ENCODE measurements around the gene ITSN2.
"Not testable (repeated sequence)": the region's sequence is repeated elsewhere in the genome, so short reads cannot be mapped to it uniquely, and the experiment has no call there.

ITSN2 gene

DNA sequence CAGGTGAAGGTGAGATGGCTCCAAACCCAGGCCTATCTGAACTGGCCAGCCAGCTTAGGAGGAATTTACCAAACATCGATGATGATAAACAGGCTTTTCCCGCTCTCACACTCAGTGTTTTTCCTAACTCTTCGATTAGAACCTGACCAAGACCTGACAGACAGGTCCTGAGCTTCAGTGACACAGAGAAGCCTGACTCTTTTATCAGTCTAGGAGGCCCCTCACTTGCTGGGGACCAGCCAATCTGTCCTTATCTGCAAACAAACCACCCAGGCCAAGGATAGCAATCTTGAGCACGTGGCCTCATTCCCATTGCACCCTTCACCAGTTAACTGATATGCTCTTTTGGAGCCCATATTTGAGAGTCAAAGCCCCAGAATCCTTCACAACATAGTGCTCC, 1.9 kb upstream of the ITSN2 start:
- no peak for DNase-seq

DNA sequence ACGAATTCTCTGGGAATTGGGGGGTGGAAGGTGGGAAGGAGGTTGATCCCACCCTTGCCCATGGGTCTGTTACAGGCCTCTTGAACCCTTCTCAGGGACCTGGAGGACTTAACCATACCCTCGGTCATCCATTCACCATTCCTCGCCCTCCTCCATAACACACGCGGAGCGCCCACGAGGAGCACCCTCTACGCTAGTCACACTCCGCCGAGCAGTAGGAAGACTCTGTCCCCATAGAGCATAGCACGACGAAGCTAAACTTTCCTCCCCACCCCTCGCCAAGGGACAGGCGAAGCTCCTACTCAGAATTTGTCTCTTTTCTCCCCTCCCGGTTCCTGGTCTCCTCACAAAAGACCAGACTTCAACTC, 611 bp upstream of the ITSN2 start:
- DNase-seq, result no peak

DNA sequence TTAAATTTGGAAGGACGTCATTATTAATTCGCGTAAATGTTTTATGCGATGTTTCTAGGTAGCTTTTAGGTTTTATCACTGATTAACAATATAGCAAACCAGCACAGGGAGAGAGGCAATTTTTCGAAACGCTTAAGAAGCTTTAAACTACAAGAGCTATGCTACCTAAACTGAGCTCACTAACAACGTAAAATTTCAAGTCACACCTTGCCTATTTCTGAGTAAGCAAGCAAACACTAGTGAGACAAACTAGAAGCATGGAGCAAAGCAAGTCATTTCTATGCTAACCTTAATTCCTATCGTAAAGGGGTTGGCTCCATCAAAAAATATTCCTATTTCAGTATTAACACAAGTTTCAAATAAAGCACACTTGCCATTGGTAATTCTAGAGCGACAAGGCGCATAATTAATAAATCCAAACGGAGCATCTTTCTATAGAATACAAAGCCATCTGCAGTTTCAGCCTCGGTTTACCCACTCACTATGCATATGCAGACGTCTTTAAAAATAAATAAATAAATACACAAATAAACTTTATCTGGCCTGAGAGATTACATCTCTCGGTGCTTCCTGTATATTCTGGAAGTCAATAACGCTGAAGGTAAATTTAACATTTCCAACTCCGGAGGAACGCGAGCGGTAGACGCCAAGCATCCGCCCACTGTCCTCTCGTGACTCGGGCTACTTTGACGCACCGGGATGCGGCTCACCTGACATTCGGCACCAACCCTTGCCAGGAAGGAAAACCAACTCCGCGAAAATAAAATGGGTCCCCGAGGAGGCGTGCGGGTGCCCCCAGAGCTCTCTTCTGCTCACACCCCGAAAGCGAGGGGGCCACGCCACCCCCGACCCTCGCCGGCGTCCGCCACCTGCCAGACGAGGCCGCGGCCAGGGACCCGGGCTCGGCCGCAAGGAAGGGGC, 947 bp downstream of the ITSN2 start:
- DNase-seq, result peak; percentile 71

DNA sequence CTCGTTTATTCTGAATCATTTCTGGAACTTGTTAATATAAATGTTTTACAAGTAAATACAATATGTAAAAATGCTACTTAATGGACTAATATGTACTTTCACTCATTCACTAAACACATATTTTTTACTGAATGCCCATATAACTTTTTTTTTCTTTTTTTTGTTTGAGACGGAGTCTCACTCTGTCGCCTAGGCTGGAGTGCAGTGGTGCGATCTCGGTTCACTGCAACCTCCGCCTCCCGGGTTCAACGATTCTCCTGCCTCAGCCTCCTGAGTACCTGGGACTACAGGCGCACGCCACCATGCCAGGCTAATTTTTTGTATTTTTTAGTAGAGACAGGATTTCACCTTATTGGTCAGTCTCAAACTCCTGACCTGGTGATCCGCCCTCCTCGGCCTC, 2.6 kb downstream of the ITSN2 start:
- DNase-seq, result not testable (repeated sequence)

DNA sequence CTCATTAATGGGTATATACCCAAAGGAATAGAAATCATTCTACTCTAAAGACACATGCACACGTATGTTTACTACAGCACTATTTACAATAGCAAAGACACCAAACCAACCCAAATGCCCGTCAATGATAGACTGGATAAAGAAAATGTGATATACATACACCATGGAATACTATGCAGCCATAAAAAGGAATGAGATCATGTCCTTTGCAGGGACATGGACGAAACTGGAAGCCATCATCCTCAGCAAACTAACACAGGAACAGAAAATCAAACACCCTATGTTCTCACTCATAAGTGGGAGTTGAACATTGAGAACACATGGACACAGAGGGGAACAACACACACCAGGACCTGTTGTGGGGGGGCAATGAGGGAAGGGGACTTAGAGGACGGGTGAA, 3.2 kb downstream of the ITSN2 start:
- DNase-seq, result not testable (repeated sequence)

DNA sequence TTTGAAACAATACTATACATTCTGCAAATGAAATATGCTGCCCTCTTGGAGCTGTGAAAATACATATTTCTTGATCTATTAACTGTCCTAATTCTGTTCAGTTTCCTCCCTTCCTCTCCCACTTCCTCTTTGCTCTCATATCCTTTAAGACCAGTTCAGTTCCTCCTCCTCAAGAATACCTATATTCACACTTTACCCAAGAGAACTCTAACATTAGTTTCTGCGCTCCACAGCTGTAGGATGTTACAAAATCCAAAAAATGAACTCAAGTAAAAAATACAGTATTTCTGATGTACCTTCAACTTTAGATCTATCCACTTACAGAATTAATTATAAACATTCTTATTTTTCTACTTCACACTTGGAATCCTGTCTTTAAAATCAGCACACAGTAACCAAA, 5.4 kb downstream of the ITSN2 start:
- no peak for DNase-seq

DNA sequence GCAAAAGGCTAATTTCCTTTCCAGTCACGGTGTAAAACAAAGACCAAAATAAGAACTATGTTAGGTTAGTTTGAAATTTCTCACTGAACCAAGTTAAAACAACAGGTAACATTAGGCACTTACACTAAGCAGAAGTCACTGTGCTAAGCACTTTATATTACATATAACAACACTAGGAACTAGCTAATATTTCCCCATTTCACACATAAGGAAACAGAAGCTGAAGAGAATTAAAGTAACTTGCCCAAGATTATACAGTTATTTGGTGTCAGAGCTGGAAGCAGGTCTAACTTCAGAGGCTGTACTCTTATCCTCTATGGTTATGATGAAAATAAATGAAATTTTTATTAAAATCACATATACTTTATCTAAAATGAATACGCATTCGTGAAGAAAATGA, 5.9 kb downstream of the ITSN2 start:
- no peak for DNase-seq

DNA sequence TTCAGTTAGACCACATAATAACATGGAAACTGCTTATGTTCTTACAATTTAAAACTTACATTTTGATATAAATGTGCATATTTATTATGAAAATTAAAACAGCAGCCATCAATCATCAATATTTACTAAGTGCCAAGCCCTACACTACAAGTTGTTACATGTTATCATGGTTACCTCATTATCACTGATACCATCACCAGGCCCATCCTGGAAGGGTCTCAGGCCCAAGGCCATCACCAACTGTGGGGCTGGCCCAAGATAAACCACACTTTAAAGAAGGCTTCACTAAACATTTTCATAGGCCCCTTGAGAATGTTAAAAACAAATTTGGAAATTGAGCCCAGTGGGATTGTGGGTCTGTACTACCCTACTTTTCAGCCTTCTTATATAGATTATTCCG, 6.4 kb downstream of the ITSN2 start:
- DNase-seq, result no peak

DNA sequence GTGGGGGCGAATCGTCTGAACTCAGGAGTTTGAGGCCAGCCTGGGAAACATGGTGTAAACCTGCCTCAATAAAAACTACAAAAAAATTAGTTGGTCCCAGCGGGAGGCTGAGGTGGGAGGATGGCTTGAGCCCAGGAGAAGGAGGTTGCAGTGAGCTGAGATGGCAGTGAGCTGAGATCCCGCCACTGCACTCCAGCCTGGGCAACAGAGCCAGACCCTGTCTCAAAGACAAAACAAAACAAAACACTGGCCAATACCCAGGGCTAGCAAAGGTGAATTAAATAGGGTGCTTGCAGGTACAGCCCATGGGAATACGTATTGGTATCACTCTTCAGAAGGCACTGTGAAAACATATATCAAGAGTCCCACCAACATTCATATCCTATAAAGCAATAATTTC, 7.0 kb downstream of the ITSN2 start:
- no peak for DNase-seq

DNA sequence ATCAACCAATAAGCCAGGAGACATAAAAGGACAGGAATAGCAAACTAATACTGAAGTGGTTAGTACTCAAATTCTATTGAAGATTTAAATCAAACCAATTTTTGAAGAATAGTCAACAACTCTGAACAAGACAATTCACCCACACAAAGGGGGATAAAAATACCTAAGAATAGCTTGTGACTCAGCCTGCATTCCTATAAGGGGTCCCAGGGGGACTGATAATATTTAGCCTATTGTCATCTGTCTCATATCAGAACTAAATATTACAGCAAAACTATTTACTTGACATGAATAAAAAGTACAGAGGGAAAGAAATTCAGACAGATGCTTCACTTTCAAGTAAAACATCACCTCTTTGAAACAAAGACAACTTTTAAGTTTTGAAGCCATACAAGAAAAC, 7.7 kb downstream of the ITSN2 start:
- DNase-seq, result no peak

DNA sequence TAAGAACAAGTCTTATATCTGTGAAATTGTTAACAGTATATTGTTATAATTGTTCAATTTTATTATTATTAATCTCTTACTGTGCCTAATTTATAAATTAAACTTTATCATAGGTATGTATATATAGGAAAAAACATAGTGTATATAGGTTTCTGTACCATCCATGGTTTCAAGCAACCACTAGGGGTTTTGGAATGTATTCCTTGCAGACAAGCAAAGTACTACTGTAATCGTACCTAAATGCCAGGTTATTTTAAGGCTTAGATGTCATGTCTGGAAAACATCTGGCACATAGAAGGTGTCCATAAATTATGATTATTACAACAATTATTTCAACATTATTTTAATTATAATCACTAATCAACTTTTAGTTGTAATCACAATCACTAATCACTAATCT, 8.4 kb downstream of the ITSN2 start:
- no peak for DNase-seq

DNA sequence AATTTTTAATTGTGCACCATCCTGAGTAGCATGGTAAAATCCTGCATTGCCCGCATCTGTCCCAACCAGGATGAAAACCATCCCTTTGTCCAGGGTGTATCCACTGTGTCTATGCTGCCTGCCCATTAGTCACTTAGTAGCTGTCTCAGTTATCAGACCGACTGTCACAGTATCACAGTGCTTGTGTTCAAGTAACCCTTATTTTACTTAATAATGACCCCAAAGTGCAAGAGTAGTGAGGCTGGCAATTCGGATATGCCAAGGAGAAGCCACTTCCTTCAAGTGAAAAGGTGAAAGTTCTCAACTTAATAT, 8.8 kb downstream of the ITSN2 start:
- no peak for DNase-seq

DNA sequence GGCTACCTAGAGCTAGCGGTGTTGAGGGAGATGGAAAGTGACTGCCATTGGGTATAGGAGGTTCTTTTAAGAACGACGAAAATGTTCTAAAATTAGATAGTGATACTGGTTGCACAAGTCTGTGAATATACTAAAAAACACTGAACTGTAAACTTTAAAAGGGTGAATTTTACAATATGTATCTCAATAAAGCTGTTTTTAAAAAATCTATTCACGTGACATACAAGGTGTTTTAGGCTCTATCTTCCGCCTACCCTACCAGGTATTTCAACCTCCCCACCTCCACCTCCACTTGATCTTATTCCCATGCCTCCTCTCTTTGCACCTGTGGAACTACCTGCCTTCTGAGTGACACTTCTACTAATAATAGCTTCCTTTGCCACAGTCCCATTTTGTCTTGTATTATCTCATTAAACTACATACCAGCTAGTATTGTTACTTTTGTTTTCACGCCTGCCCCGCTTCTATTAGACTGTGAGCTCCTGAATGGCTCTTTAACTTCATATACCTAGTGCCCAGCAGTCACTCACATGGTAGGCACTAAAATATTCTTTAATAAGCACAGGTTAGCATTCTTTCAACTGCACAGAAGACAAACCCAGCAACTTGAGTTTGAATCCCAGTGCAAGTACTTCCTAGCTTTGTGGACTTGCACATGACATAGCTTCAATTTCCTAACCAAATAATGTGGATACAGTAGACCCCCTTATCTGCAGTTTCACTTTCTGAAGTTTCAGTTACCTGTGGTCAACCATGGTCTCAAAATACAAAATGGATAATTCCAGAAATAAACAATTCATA, 9.3 kb downstream of the ITSN2 start:
- no peak for DNase-seq

DNA sequence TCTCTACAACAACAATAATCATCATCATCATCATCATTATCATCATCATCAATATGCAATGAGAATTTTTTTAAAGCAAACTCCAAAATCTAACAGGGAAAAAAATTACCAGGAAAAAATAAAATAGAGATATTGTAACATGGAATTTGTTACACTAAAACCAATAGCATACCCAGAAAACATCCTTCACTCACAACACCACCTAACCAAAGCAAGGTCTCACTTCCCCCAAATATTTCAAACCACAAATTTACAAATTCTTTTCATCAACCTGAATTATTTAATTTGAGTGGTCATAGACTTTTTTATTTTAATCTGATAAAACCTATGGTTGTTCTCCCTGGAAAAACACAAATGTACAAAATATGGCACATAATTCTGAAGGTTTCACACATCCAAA, 11.2 kb downstream of the ITSN2 start:
- no peak for DNase-seq

DNA sequence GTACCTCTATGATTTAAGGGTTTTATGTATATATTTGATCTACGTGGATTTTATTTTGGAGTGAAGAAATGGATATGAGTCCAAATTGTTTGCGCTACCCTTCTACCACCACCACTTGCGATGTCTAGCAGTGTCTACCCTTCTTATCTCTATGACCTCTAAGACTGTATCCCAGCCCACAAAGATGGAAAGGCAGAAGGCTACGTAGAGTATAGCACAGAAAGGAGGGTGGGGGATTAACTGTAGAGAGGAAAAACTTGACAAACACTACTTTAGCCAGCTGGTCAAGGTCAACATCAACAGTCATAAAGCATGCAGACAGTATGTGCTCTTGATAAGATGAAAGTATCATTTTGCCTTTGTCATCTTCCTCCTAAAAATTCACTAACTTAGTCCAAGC, 14.4 kb downstream of the ITSN2 start:
- DNase-seq, result no peak

DNA sequence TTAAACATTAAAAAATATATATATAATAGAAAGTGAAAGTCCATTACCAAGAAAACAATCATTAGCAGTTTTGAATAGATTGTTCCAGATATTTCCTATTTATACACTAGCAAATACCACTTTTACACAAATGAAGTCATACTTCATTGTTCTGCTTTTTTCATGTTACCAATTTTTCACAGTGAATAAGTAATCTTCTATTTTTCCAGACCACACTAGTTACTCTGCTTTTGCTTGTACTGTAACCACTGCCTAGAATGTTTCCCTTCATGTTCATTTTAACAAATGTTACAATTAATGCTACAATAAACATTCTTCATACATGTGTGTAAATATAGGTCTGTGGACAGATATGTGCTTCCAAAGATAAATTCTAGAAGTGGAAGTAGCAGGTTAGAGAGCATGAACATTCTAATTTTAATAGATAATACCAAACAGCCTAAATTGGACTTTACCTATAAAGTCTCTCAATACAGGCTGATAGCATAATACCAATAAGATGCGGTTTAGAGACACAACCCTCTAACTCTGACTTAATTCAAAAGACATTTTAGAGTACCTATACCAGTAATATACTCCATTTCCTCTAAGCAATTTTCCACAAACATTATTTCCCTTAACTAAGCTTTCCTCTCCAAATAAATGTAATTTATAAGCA, 17.0 kb downstream of the ITSN2 start:
- no peak for DNase-seq

DNA sequence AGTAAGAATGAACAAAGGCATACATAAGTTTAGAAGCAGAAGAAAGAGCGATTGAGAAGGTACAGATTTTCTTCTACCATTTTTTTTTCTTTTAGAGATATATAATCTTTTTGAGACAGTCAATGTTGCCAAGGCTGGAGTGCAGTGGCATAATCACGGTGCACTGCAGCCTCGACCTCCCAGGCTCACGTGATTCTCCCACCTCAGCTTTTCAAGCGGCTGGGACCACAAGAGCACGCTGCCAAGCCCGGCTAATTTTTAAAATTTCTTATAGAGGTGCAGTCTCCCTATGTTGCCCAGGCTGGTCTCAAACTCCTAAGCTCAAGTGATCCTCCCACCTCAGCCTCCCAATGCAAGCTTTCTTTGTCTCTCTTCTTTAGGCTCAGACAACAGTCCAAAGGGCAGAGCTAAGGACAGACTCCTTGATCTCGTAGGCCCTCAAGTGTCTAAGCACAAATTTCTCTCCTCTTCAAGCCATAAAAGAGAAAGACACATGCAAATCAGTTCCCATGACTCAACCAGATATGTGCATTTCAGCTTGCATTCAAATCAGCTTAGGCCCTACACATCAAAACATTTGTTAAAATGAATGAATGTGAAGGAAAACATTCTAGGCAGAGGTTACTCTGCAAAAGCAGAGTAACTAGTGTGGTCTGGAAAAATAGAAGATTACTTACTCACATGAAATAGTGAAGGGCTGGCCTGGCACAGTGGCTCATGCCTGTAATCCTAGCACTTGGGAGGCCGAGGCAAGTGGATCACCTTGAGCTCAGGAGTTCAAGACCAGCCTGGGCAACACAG, 18.0 kb downstream of the ITSN2 start:
- DNase-seq, result no peak

DNA sequence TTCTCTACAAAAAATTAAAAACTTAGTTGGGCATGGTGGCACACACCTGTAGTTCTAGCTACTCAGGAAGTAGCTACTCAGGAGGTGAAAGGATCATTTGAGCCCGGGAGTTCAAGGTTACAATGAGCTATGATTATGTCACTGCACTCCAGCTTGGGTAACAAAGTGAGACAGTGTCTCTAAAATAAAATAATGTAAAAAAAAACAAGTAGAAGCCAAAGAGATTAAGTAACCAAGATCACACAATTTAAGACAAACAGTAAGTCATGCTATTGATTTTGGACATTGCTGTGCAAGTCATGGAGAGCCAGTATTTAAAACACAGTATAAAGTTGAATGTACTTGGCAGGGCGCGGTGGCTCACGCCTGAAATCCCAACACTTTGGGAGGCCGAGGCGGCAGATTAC, 20.5 kb downstream of the ITSN2 start:
- DNase-seq, result no peak

DNA sequence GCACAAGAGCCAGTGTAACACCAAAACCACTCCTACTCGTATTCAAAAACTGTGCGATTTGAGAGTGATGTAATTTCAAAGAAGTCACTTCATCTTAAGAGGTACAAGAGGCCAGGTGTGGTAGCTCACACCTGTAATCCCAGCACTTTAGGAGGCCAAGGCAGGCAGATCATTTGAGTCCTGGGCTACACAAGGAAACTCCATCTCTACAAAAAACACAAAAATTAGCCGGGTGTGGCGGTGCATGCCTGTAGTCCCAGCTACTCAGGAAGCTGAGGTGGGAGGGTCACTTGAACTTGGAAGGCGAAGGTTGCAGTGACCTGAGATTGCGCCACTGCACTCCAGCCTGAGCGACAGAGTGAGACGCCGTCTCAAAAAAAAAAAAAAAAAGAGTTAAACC, 21.2 kb downstream of the ITSN2 start:
- DNase-seq, result not testable (repeated sequence)

DNA sequence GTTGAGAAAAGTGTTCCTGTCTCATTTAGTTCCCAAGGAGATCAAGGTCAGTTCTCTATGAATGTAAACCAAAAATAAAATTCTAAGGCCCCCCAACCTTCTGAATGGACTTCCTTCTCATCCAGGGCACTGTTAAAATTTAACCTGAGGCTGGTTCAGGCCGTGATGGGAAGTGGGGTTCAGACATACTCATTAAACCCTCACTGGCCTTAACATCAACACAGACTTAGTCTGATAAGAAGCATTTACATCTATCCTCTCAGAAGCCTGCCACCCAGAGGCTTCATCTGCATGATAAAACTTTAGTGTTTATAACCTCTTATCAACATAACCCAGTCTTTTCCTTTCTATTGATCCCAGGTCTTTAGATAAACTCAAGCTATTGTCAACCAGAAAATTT, 22.4 kb downstream of the ITSN2 start:
- no peak for DNase-seq

DNA sequence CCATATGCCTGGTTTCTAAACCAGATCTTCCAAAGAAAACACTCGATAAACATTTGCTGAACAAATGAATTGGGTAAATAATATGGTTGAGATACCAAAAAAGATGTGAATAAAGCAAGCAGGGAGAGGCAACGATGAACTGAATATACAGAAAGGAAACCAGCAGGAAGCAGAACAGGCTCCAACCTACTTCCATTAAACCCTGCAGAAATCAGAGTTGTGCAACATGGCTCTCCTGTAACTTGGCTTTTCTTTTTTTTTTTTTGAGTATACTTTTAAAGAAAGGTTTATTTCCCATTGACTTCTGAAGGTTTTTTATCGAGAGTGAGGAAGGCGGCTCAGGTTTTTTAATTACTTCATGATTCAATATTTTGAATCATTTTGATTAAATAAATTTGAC, 23.5 kb downstream of the ITSN2 start:
- DNase-seq, result no peak

DNA sequence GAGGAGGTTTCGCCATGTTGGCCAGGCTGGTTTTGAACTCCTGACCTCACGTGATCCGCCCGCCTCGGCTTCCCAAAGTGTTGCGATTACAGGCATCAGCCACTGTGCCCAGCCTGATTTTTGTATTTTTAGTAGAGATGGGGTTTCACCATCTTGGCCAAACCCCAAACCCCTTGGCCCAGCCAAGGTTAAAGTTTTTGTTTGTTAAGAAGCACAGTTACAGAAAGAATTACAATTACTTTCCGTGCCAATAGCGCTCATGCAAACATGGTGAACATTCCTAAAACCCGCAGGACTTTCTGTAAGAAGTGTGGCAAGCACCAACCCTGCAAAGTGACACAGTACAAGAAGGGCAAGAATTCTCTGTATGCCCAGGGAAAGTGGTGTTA, 26.1 kb downstream of the ITSN2 start:
- no peak for DNase-seq
